GM20431 (cell line): Measurements from ENCODE around the gene NPAS3.
"Not testable (repeated sequence)": the region's sequence is repeated elsewhere in the genome, so short reads cannot be mapped to it uniquely, and the experiment has no call there.

Source experiments
- in situ Hi-C: fragments of 300-500 bp; cut with MseI, MboI; formaldehyde crosslinking; loops from one replicate; pipeline ENCODE4 v1.15.0; 2020; ENCODE audit warnings: low sequenced_read_pairs; ENCODE audit not compliant: unreplicated experiment

The NPAS3 gene

DNA sequence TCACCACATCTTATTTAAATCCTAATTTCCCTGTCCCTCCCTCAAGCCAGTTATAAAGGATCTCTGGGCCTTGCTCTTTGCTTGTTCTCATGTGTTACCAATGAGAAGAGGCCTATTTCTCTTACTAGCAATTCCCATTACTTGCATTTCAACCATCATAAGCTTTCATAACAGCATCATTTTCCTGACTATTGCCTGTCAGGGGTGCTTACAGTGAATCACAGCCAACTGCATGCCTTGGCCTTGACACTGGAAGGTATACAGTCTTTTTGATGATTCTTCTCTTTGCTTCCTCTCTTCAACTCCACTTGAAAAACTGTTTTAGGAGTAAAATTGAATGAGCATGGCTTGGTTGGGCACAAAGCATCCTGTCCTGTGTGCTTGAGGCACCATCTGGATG is 127.0 kb downstream of the NPAS3 start:
- in situ Hi-C loops: no loop called here

DNA sequence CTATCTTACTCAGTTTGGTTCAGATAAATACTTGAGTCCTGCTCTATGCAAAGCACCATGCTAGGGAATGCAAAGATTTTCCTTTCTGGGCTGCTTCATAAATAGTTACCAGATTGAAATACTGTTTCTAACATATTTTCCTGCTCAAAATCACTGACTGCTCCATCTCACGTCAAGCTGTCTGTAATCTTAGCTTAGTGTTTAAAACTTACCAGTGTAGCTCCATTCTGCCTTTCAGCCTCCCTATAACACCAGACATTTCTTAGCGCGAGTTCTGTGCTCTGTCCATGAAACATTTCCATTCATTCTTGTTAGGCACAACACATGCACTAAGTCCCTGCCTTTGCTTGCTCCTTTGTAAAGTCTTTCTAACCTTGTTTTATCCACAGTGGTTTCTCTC is 129.4 kb downstream of the NPAS3 start:
- in situ Hi-C loops: no loop called here

DNA sequence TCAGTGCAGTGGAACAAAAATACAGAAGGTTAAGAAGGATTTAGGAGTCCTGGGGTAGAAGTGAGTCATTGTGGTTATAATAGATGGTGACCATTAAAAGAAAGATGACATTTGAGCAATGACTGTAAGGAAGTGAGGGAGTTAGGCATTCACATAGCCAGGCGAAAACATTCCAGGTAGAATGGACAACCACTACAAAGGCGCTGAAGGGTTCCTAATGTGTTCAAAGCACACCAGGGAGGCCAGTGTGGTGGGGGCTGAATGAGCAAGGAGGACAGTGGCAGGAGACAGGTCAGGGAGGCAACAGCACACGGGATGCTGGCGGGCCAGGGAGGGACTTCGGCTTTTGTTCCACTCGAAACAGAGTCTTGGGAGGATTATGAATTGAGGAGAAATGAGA is 129.9 kb downstream of the NPAS3 start:
- in situ Hi-C loops: no loop called here

DNA sequence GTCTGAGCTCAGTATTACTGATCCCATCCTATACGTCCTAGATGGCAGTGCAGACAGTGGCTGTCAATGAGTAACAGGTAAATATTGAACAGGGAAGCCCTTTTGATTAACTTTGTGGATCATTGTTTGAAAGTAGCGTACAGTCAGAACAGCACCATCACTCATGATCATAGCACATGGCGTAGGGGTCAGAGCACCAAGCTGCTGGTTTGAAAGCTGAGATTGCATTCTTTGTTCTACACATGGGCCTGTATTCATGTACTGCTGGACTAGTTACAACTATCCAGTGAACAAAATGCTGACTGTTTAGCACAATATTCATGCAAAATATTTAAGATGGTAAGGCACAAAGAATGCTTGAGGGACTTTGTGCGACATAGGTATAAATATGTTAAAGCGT is 131.8 kb downstream of the NPAS3 start:
- in situ Hi-C loops: no loop called here

DNA sequence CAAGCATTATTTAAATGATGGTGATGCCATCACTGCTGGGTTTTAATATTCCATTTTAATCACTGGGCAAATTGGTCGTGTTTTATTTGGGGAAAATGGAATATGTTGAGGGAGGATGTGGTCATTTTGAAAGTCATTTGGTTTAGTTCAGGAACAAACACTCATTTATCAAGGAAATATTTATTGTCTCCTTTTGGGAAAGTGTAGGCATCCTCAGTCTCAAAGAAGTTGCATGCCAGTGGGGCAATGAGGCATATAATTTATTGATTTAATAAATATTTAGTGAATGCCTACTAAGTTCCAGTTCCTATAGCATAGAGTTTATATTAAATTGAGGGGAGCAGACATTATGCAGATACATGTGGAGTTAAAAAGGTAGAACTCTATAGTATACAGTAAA is 134.3 kb downstream of the NPAS3 start:
- in situ Hi-C loops: no loop called here

DNA sequence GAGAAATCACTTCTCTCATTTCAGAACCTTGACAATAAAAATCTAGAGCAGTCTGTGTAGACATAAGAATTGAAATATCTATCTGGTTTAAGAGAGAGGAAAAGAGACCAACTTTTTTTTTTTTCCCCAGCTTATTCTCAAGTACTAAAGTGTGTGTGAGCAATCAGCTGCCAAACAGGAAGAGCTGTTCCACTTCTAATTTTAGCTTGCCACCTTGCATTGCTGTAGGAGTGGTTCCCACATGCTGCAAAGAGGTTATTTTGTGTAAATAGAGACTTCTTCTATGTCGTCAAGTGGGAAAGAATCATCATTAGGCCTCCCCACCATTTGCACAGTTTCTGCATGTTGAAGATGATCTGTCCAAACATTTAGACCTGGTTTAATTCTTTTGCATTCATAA is 142.6 kb downstream of the NPAS3 start:
- in situ Hi-C loops: no loop called here

DNA sequence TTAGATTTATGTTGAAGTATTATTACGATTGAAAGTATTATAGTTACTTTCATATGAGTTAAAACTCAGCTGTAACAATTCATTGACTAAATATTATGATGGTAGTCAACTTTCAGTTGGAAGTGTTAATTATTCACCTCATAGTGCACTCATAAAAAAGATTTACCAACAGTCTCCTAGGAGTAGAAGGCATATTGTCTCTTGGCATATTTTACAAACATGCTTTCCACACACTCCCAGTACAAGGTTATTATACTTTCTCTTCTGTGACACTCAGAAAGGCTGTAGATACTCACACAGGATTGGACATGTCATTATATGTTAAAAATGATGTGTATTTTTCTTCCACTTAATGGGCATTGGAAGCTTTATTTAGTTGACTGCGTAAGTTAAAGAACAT is 147.1 kb downstream of the NPAS3 start:
- in situ Hi-C loops: no loop called here

DNA sequence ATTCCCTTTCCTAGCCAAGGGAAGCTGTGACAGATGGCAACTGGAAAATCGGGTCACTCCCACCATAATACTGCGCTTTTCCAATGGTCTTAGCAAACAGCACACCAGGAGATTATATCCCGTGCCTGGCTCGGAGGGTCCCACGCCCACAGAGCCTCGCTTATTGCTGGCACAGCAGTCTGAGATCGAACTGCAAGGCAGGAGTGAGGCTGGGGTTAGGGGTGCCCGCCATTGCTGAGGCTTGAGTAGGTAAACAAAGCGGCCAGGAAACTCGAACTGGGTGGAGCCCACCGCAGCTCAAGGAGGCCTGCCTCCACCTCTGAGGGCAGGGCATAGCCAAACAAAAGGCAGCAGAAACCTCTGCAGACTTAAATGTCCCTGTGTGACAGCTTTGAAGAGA is 149.6 kb downstream of the NPAS3 start:
- in situ Hi-C loops: not testable (repeated sequence)

DNA sequence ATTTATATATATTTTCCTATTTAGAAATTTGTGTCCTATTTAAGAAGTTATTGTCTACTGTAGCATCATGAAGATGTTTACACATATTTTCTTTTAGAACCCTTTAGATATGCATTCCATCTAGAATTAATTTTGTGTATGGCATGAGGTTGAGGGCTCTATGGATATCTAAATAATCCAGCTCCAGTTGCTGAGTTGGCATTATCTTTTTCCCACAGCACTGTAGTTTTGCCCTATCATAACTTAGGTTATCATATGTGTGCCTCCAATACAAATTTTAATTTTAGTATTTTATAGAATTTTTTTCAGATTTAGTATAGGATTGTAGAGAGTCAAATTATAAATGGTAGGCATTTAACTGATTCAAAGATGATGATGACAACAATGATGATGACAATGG is 159.3 kb downstream of the NPAS3 start:
- in situ Hi-C loops: no loop called here

DNA sequence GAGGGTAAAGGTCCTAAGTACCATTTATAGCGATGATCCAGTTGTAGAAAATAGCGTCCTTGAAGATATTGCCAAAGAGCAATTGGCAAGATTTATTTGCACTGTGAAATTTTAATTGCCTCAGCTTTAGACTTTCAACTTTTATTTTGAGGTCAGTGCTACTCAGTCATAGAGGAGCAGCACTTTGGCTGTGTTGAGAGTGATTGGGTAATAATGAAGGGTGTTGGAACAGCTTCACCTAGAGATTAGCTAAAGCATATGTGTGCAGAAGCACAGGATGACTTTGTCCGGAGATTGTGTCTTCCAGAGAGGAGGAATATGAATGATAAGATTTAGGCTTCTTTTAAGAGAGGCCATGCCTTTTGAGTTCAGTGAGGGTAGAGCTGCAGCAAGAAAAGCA is 164.8 kb downstream of the NPAS3 start:
- in situ Hi-C loops: no loop called here

DNA sequence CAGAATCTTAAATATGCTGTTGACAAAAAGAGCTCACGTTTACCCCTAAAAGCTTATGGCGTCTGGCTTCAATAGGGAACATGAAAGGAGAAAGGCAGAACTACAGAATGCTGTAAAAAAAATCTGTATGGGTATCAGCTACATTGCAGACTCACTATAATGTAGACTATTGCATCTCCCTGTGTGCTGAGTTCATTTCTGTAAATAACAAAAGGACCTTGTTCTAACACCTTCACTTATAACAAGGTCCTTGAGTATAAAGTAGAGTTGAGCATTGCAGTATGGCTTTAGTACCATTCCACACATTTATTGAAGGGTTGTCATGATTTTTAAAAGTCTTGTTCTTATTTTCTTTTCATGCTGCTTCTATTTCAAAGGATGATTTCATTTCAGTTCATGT is 165.3 kb downstream of the NPAS3 start:
- in situ Hi-C loops: no loop called here

DNA sequence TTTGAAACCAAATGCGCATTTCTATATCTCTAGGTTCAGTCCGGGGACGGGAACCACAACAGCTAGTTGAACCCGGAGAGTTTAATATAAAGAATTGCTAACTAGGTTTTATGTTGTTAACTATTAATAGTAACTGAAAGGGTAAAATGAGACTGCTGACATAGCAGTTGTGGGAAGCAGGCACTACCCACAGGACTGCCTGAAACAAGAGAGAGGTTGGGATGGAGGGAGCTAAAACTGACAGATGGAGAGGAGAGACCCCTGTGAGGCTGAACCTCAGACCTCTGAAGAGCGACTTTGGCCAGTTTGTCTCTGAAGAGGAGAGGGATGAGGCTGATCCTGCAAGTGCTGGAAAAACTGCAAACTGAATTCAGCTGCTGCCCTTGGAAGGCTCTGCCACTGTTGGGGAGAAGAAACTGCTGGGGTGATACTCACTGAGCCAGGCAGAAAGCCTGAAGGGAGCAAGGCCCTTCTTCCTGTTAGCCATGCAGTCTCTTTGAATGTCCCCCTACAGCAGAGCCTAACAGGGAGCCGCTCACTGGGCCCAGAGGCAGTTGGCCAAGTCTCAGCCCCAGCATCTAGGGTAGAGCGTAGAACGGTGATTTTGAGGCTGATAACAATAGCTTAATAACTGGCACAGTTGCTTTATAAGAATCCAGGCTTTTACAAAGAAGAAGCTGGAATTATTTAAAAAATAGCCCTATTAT is 172.2 kb downstream of the NPAS3 start:
- in situ Hi-C loops: no loop called here

DNA sequence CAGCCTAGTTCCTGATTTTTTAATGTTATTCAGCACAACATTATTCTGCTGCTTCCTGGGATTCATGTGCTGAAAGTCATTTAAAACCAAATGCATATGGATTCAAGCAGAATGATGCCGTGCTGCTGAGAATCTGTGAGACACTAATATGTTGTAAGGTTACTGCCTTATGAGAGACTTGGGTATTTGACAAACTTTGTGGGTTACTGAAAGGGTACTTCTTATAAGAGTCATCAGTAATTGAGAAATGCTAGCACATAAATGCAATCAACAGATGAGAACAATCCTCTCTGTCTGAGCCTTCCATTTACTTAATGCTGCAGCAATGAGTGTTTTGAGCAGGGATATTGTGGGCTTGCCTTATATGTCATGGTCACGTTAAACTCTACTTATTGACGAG is 175.7 kb downstream of the NPAS3 start:
- in situ Hi-C loops: no loop called here

DNA sequence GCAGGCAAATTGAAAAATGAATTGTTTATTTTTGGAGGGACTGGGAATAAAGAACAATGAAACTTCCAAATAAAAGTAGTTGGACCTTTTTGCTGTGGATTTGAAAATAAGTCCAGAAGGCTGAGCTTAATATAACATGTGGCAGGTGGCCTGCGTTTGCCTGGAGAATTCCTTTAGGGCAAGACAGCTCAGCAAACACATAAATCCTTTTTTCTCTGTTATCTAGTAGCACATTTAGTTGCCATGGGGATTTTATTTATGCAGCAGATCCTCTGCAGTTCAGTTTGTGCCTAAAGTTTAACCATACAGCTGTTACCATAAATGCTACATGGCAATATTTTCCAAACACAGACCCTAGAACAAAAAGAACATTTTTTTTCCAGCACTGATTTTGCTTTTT is 180.0 kb downstream of the NPAS3 start:
- in situ Hi-C loops: no loop called here

DNA sequence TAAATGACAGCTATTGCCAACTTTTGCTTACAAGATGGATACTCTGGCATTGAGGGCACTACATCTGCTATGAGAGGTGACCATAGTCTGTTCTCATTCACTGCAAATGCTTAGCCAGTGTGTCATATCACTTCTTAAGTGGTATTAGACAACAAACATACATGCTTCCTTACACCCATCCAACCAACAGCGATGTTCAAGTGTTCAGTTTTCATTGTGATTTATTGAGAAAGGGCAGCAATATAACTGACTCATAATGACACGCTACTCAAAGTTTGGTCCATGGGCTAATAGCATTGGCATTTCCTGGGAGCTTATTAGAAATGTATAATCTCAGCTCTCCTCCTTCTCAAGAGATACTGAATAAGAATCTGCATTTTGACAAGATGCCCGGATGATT is 181.7 kb downstream of the NPAS3 start:
- in situ Hi-C loops: no loop called here

DNA sequence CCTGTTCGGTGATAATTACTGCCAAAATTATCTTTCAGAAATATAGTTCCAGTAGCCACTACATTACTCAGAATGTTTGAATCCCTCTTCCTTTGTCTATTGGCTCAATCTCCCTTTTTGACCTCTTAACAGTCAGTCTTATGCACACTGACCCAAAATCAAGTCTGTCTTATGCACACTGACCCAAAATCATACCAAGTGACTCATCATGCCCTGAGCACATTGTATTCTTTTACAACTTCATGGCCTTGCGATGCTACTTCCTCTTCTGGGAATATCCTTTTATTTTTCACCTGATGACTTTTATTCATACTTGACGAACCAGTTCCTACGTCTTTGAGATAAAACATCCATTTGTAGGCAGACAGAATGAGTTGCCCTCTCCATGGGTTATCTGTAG is 182.3 kb downstream of the NPAS3 start:
- in situ Hi-C loops: no loop called here

DNA sequence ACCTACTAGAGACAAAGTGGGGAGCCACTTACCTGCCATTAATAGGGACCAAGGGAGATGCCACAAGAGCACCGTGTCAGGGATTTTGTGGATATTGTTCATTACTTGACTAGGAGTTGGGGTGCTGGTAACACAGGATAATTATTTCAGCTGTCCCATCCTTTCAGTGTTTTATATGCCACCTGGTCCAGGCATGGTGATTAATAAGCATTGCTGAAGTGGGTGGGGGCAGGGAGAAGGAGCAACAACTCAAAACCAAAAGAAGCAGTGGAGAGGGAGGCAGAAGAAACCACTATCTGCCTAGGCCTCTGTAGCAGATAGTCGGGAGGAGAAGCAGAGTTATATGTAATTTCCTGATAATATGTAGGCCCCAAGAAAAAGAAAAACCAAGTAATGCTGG is 184.6 kb downstream of the NPAS3 start:
- in situ Hi-C loops: no loop called here

DNA sequence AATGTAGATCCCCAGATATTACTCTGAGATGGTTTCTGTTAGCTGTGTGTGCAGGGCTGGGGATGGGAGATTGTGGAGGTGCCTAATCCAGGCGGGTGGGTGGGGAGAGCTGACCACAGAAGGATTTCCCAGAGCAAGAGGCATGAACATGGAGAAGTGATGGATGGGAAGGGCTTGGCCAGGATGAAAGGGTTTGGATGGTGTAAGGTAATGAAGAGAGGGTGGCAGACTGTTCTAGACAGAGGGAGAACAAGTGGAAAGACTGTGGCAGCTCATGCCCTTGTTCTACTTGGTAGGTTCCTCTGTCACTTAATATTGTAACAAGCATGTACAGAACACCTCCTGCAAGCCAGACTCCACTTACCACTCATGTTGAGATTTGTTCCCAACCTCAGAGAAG is 187.8 kb downstream of the NPAS3 start:
- in situ Hi-C loops: no loop called here

DNA sequence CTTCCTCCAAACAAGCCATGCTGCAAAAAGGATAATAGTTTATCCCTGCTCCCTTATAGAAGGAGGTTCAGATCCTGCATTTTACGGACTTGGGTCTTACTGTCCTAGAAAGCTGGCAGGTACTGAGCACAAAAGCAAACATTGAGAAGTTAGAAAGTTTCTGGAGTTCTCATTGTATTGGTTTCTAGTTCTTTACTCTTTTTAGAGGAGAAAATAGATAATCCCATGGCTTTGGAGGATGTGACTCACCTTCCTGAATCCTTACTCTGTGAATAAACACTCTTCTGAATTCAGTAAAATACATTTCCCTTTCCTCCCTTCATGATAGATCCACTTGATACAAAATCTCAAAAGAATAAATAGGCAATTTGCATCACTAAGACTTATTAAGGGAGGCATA is 188.9 kb downstream of the NPAS3 start:
- in situ Hi-C loops: no loop called here

DNA sequence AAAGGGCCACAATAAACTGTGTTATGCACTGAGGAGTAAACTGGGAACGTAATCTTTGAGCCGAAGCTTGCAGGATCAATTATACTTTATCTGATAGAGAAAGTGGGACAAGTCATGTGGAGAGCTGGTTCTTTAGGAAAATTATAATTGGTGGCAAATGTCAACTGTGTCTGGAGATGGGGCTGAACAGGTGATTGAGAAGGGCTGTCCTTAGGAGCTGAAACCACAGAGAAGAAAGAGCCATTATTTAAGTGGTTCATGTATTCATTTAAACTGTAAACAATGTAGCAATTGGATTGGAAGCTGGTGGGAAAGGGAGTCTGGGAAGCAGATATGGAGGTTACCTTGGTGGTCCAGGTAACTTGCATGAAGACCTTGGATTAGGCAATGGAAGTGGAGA is 193.1 kb downstream of the NPAS3 start:
- in situ Hi-C loops: no loop called here

DNA sequence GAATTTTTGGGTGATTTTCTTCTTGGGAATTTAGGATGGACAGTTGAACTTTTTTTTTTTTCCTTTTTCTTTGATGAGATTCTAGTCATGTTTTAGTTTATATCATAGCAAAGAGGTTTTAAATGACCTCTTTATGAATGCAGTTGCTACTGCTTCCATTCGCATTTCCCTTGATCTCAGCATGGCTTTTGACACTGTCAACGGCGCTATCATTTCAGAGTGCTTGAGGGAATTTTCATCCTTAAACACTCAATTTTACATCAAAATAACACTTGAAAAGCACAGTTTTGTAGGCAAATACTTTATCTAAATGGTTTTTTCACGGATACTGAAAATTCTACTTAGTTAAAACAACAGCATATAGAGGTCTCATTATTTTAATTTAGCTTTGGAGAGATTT is 195.5 kb downstream of the NPAS3 start:
- in situ Hi-C loops: no loop called here

DNA sequence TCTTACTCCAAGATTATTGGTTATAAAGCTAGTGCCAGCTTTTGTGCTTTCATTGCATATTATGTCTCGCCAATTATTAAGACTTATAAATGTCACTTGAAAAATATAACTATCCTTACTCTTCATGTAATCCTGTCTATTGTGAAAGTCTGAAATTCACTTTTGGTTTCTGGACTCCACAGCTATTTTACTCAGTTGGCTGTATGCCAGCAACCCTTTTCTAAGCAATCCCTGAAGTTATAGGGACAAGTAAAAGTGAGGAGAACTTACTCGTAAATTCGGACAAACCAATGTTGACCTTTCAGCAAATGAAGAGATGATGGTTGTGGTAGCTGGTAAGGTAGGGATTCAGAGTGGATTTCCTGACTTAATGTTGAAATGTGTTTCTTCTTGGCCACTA is 196.3 kb downstream of the NPAS3 start:
- in situ Hi-C loops: no loop called here
